Left renal cortex interstitium (tissue), 4 donors: ENCODE results near the gene USP12. TPM values are rescaled to one million over a fixed set of nuclear protein-coding genes. Genes with fewer than 3 reads are reported as not detected.
"Not testable (repeated sequence)": the region's sequence is repeated elsewhere in the genome, so short reads cannot be mapped to it uniquely, and the experiment has no call there.

ENCODE experiments used
- DNase-seq, 4 donors: peaks; one replicate each; pipeline ENCODE4 v3.0.0-alpha.2; 2013; ENCODE audit warnings: low read depth in 4 of 4, low spot score in 2 of 4, missing footprints in 1 of 4
- polyA plus RNA-seq, 4 donors: library from polyadenylated mRNA; unstranded; fragments of 120-200 nt; gene quantifications; one replicate each; pipeline ENCODE4 v1.2.1, GENCODE V29; 2013; ENCODE audit not compliant: insufficient read length in 4 of 4

Gene USP12
- polyA plus RNA-seq, 4 donors, result 29.8 to 39.7 (median 33.6) TPM

DNA sequence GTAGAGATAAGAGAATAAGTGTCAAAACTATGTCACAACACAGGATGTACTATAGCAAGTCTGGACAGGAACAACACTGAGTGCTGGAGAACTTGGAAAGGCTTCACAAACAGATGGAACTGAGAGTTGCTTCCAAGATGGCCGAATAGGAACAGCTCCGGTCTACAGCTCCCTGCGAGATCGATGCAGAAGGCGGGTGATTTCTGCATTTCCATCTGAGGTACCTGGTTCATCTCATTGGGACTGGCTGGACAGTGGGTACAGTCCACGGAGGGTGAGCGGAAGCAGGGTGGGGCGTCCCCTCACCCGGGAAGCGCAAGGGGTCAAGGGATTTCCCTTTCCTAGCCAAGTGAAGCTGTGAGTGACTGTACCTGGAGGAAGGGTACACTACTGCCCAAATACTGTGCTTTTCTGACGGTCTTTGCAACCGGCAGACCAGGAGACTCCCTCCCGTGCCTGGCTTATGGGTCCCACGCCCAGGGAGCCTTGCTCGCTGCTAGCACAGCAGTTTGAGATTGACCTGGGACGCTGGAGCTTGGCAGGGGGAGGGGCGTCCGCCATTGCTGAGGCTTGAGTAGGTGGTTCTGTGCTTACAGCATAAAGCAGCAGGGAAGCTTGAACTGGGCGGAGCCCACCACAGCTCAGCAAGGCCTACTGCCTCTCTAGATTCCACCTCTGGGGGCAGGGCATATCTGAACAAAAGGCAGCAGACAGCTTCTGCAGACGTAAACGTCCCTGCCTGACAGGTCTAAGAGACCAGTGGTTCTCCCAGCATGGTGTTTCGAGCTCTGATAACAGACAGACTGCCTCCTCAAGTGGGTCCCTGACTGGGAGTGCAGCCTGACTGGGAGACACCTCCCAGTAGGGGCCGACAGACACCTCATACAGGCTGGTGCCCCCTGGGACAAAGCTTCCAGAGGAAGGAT, 46.0 kb downstream of the USP12 start:
- DNase-seq, result no peak

DNA sequence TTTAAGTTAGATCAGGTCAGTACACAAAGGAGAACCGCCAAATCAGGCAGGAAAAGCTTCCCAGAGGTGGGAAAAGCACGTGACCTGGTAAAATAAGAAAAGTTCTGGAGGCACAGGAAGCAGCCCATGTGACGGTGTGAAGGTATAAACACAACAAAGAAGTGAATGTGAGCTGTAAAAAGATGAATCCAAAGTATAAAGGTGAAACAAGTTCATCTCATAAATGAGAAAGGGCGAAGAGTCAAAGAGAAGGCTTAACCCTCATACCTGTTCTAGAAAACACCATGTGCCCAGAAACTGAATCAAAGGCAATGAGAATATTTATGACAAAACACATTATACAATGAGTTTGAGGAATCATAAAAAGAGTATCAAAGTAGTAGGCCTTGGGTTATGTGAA, 47.0 kb downstream of the USP12 start:
- DNase-seq, result no peak

- not testable (repeated sequence) for DNase-seq
Measured at GRCh38 chr13:27123445-27123844, 48.2 kb downstream of the USP12 start.

- no peak for DNase-seq
Measured at GRCh38 chr13:27122036-27122435, 49.6 kb downstream of the USP12 start.

DNA sequence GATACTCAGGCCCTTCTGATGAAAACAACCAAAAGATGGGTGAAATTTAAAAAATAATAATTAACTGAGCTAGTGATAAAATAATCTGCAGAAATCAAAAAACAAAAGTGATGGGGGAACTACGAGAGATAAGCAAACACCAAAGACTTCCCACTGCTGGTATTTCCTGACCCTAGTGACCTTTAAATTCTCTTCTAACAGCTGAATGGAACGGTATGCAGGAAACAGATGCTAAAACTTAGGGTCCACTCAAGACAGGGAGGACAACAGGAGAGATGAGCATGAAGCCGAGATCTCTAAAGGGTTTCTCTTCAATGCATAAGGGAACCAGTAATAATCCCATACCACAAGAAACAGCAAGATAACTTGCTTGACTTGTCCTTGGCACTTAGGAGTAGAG, 50.8 kb downstream of the USP12 start:
- DNase-seq, result no peak

DNA sequence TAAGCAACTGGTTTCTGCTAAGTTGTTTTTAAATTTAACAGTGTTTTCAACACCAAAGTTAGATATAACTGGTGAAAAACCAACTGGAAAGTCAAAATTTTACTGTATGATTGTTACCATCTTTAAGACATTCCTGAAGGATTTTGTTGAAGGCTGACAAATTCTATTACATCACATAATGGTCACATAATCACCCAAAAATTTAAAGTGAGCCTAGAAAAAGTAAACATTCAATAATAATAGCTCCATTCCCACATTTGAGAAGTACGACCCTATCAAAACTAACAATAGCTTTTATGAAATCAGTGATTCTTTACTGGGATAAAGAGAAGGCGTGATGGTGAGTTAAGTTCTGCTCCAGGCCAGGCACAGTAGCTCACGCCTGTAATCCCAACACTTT, 51.6 kb downstream of the USP12 start:
- DNase-seq, result no peak

- DNase-seq, result no peak
Measured at GRCh38 chr13:27118428-27119054, 53.1 kb downstream of the USP12 start.

GRCh38 chr13:27117952-27118351, 53.7 kb downstream of the USP12 start:
- no peak for DNase-seq

DNA sequence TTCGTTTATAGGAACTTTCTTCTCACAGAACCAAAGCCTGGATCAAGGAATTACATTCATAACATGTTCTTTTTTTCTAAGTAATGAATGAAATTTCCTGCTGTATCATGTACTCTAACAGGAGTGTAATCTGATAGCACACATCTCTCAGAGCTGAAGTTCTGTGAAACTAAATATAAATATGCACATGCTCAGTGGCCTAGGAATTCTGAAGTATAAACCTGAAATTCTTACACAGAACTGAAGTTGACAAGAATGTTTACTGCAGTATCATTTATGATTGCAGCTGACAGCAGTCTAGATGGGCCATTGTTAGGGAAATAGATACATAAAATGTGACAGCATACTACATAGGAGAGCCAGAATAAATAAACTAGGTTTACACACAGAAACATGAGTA, 54.5 kb downstream of the USP12 start:
- no peak for DNase-seq

- no peak for DNase-seq
Measured at GRCh38 chr13:27113436-27113835, 58.2 kb downstream of the USP12 start.

DNA sequence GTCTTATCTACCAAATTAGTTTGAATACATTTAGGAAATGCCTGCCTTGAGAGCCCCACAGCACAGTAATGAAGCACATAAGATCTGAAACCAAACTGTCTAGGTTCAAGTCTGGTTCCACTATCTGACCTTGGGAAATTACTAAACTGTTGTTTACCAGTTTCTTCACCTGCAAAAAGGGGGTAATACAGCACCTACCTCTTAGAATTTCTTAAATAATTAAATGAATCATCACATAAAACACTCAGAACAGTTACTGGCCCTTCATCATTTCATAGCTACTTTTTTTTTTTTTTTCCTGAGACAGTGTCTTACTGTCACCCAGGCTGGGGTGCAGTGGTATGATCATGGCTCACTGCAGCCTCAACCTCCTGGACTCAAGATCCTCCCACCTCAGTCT, 59.6 kb downstream of the USP12 start:
- DNase-seq, result no peak

- no peak for DNase-seq
Measured at GRCh38 chr13:27110056-27110746, 61.4 kb downstream of the USP12 start.

- no peak for DNase-seq
Measured at GRCh38 chr13:27106144-27106543, 65.5 kb downstream of the USP12 start.

DNA sequence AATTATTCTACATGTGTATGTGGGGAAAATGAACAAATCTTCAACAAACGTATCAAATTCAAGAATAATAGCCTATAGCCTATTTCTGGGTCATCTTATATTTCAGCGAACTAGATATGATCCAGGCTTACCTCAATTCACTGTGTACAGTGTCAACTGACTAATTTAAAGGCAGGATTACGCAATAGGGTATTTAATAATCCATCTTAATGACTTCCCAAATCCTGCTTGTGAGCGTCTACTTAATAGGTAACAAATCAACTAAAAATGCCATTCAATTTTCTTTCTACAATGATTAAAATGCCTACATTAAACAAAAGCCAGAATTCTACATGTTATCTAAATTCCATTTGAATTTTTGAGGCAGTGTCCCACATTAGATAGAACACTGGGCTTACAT, 67.0 kb downstream of the USP12 start:
- DNase-seq, result no peak

- DNase-seq, result no peak
Measured at GRCh38 chr13:27101847-27102246, 69.8 kb downstream of the USP12 start.

GRCh38 chr13:27101289-27101688, 70.3 kb downstream of the USP12 start:
- DNase-seq, result no peak

- DNase-seq, result no peak
Measured at GRCh38 chr13:27097691-27098090, 73.9 kb downstream of the USP12 start.

GRCh38 chr13:27091451-27091850, 80.2 kb downstream of the USP12 start:
- no peak for DNase-seq

- no peak for DNase-seq
Measured at GRCh38 chr13:27088619-27089018, 83.0 kb downstream of the USP12 start.

- DNase-seq, result no peak
Measured at GRCh38 chr13:27086599-27087265, 84.9 kb downstream of the USP12 start.

DNA sequence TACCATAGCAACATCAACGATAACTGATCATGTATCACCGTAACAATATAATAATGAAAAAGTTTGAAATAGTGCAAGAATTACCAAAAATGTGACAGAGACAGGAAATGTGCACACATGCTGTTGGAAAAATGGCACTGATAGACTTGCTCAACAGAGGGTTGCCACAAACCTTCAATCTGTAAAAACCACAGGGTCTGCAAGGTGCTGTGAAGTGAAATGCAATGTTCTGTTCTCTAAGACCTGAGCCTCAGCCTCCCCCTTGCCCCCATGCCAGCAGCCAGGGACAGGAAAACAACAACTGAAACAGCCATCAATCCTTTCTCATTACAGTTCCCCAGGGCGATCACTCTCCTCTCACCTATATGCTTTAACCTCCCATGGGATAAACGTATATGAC, 88.4 kb downstream of the USP12 start:
- DNase-seq, result no peak
